IgD-negative memory B cell (primary cell): ENCODE results near the gene LACTBL1. TPM values are rescaled to one million over a fixed set of nuclear protein-coding genes. Genes with fewer than 3 reads are reported as not detected.

ENCODE experiments used
- polyA plus RNA-seq: library from polyadenylated mRNA; unstranded; fragments of 300-500 nt; fragmentation: Illumina TruSeq; gene quantifications from one replicate; pipeline ENCODE4 v1.2.3, GENCODE V29; 2021

The LACTBL1 gene
- polyA plus RNA-seq, 1 donor from 2014 or later = not detected

Other genes with a start within 250 kb of the LACTBL1 start
- not detected for gene TEX46, start 43.0 kb upstream of the LACTBL1 start, polyA plus RNA-seq
- gene KDM1A, start 46.6 kb upstream of the LACTBL1 start, polyA plus RNA-seq = 43.8 TPM
- gene LUZP1, start 196.0 kb upstream of the LACTBL1 start, polyA plus RNA-seq = 13.2 TPM
- not detected for gene HTR1D, start 244.6 kb upstream of the LACTBL1 start, polyA plus RNA-seq